Stimulated activated CD8-positive, alpha-beta memory T cell treated with anti-CD3 and anti-CD28 coated beads, Interleukin-15, amount 100 ng/mL, for 1 hour (primary cell): Measurements from ENCODE around the gene POU3F1.

Source experiments
- DNase-seq: peaks from one replicate; pipeline ENCODE4 v3.0.0-alpha.2; 2020; ENCODE audit warnings: low read depth

Gene POU3F1

GRCh38 chr1:38028105-38028591 is 18.4 kb downstream of the POU3F1 start:
- no peak for DNase-seq

GRCh38 chr1:38027201-38028104 is 19.1 kb downstream of the POU3F1 start:
- DNase-seq = no peak

- DNase-seq = no peak
These were observed 19.9 kb downstream of the POU3F1 start for GRCh38 chr1:38026592-38027200.

- no peak for DNase-seq
These were observed 20.9 kb downstream of the POU3F1 start for GRCh38 chr1:38025664-38026063.

- DNase-seq = no peak
These were observed 21.4 kb downstream of the POU3F1 start for GRCh38 chr1:38025233-38025632.

GRCh38 chr1:38022810-38023209 is 23.8 kb downstream of the POU3F1 start:
- no peak for DNase-seq

- DNase-seq = no peak
These were observed 24.6 kb downstream of the POU3F1 start for GRCh38 chr1:38021969-38022368.

GRCh38 chr1:38020396-38020795 is 26.2 kb downstream of the POU3F1 start:
- DNase-seq = no peak

GRCh38 chr1:38018864-38019343 is 27.7 kb downstream of the POU3F1 start:
- no peak for DNase-seq

GRCh38 chr1:38015978-38016725 is 30.4 kb downstream of the POU3F1 start:
- DNase-seq = no peak

GRCh38 chr1:38014724-38015424 is 31.7 kb downstream of the POU3F1 start:
- DNase-seq = no peak

GRCh38 chr1:38014171-38014570 is 32.4 kb downstream of the POU3F1 start:
- DNase-seq = no peak

GRCh38 chr1:38013227-38013622 is 33.4 kb downstream of the POU3F1 start:
- DNase-seq = no peak

GRCh38 chr1:38012363-38013226 is 34.0 kb downstream of the POU3F1 start, which contains the start of gene UTP11:
Gene UTP11 (plus strand): TSS chr1:38012734. CDS start chr1:38012803, 69 bp downstream.
- DNase-seq = peak; percentile 77

- no peak for DNase-seq
These were observed 36.8 kb downstream of the POU3F1 start for GRCh38 chr1:38009841-38010180.

GRCh38 chr1:38009088-38009840 is 37.3 kb downstream of the POU3F1 start:
- DNase-seq = no peak

GRCh38 chr1:38006008-38006828 is 40.4 kb downstream of the POU3F1 start:
- no peak for DNase-seq

- DNase-seq = no peak
These were observed 41.2 kb downstream of the POU3F1 start, which contains the start of gene FHL3 for GRCh38 chr1:38005195-38006007. Gene FHL3 (minus strand): TSS chr1:38005514. CDS start chr1:37999412, 6,102 bp downstream.
